ENCODE data around the gene DEDD2.

DEDD2 gene

GRCh38 chr19:42226886-42227285 is 9.4 kb upstream of the DEDD2 start:
- peak; percentile 13 for DNase-seq

DNA sequence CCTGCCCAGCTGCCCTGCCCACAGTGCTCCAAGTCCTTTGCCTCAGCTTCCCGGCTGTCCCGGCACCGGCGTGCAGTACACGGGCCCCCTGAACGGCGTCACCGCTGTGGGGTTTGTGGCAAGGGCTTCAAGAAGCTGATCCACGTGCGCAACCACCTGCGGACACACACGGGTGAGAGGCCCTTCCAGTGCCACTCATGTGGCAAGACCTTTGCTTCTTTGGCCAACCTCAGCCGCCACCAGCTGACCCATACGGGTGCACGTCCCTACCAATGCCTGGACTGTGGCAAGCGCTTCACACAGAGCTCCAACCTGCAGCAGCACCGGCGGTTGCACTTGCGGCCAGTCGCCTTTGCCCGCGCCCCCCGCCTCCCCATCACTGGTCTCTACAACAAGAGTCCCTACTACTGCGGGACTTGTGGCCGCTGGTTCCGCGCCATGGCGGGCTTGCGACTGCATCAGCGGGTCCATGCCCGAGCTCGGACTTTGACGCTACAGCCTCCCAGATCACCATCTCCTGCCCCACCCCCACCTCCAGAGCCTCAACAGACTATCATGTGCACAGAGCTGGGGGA is 8.3 kb upstream of the DEDD2 start:
- no peak for DNase-seq

- DNase-seq, result no peak
Observed at GRCh38 chr19:42224940-42225717, 7.7 kb upstream of the DEDD2 start.

DNA sequence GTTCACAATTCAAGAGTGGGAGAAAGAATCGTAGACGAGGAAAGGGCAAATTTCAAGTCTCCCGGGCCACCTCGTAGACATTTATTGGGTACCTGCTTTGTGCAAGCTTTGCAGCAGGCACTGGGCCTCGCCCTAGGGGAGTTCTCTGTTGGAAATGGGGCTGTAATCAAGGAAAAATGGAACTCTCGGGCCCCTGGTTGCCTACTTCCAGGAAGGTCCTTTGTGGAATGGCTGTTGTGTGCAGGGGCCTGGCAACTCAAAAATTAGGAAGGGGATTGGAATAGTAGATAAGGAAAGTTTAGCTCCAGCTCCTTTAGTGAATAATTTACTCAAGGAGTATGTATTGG is 3.2 kb upstream of the DEDD2 start:
- DNase-seq, result no peak

- DNase-seq, result peak; percentile 97
Observed at GRCh38 chr19:42219812-42220750, 2.6 kb upstream of the DEDD2 start, which contains the start of gene ZNF526. TSS of gene ZNF526 (plus strand) at chr19:42220312. CDS start at chr19:42224404, 4,092 bp downstream.

DNA sequence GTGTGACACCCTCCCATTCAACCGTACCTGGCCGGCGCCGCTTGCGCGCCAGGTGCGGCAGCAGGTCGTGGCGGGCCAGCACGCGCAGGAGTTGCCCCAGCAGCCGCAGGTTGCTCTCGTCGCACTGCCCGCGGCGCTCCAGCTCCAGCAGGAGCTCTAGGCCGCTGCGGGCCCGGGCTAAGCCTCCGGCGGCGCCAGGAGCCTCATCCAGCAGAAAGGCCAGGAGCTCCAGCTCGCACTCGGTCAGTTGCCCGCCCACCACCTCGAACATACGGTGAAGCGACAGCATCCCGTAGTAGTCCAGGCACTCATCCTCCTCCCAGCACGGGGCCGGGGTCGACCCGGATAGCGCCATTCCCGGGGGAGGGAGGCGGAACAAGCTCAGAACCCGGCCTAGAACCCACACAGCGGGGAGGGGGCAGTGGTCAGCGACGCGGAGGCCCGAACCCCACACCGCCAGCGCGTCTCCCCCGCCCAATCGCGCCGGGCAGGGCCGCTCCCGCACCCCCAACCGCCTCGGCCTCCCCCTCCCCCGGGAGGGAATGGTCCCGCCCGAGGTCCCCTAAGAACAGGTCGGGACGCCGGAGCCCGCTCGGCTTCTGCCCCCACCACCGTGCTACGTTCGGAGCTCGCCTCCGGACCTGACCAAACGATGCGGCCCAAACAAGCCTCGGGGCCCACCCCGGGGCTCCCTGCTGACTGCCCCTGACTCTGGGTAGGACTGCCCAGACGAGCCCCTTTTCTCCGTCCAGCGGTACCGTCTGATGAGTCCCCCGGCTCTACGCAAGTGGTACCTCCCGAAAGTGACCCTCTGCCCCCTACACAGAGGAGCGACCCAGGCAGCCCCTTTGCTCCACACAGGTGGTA is 591 bp downstream of the DEDD2 start:
- peak; percentile 20 for DNase-seq

GRCh38 chr19:42214810-42215485 is 2.5 kb downstream of the DEDD2 start:
- no peak for DNase-seq

DNA sequence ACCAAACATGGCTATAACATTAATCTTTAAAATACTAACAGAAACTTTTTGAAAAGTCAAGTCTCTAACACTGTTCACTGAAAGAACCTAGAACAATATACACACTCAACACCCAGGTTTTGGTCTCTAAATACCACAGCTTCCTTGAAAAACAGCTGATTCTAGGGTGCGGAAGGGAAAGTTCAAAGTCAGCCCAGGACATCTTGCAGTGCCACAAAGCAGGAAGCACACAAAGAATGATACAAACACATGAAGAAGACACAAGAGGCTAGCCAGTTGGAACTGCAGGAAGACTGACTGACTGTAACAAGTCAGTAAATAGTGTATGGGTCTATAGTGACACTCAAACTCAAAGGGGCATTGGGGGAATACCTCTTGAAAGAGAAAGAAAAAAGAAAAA is 4.6 kb downstream of the DEDD2 start:
- DNase-seq, result no peak

DNA sequence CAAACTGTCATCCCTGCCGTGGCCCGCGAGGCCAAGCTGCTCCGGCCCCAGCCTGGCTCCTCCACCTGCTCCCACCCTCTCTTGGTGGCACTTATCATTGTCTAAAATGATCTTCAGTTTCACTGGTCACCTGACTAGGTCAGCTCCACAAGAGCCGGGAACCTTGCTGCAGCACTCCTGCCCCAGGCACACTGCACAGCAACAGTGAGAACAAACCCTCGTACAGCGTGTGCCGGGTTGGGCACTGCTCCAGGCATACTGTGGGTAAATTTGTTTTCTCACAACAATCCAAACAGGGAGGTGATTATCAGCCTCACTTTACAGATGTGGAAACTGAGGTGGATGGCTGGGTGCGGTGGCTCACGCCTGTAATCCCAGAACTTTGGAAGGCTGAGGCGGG is 8.9 kb downstream of the DEDD2 start:
- DNase-seq, result no peak

- DNase-seq, result peak; percentile 71
Observed at GRCh38 chr19:42207767-42208271, 9.7 kb downstream of the DEDD2 start.

DNA sequence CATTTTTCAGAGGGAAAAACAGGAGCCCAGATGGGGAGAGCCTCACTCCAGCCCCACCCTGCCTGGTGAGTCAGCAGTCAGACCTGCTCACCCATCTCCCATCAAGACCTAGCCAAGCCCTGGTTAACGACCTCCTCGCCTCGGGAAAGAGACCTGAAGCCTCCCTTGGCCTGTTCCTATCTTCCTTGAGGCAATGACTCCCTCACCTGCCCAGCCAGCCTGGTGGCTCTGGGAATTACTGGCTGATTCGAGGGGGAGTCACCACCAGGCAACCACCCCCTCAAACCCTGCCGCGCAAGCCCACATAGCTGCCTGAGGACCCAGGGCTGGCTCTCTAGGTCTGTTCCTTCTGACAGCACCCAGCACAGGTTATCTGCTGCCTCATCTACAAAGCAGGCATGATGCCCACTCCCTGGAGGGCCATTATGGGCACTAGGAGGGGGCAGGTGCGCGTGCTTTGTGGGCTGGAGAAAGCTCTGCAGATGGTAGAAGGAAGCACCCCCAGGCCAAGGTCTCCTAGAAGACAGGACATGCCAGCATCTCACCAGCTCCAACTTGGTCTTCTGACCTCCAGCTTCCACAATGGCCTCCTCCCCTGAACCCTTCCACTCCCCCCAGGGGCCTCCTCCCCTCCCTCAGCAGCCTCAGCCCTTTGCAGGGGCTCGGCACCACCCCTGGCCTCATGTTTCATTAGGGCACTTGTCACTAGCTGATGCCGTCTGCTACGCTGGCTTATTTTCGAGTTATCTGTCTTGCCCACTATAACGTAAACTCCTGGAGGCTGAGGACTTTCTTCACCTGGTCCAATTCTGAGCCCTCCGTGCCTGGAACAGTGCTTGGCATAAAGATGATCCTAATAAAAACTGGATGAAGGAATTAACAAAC is 10.4 kb downstream of the DEDD2 start:
- DNase-seq, result no peak

DNA sequence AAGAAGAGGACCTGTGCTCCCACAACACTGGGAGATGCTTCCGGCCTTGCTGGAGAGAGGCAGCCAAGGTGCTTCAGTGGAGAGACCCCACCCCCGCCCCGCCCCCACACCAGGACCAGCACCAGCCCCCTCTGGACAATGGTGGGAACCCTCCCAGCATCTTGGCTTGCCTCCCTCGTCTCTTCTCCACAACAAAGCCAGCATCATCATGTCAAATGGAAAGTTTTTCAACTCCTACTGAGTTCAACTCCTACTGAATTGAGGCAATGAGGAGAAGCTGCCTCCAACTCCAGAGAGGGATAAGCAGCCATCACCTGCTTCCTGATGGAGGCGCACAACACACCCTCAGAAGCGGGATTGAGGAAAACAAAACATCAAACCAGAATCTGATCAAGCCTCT is 12.8 kb downstream of the DEDD2 start:
- no peak for DNase-seq

GRCh38 chr19:42203700-42204099 is 13.8 kb downstream of the DEDD2 start:
- DNase-seq, result no peak

DNA sequence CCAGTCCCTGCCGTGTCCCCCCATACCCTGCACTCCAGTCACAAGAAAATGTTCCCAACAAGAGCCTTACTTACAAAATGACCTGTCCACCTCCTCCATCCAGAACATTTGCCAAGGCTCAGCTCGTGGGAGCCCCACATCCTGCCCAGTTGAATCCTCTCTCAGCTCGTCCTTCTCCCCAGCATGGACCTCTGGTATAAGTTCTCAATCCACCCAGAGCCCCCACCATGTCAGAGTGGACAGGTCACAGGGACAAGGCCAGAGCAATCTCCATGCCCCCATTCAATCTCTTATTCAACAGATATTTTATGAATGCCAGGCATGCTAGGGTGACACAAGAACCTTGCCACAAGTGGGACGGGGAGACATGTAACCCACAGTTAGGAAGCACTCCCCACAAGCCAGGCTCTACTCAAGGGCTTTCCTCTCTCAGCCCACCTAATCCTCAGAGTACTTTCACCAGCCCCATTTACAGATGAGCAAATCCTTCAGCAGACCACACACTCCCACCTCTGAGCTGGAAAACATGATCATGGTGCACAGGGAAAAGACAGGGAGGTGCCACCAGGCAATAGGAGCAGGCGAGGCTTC is 15.1 kb downstream of the DEDD2 start:
- DNase-seq, result no peak

DNA sequence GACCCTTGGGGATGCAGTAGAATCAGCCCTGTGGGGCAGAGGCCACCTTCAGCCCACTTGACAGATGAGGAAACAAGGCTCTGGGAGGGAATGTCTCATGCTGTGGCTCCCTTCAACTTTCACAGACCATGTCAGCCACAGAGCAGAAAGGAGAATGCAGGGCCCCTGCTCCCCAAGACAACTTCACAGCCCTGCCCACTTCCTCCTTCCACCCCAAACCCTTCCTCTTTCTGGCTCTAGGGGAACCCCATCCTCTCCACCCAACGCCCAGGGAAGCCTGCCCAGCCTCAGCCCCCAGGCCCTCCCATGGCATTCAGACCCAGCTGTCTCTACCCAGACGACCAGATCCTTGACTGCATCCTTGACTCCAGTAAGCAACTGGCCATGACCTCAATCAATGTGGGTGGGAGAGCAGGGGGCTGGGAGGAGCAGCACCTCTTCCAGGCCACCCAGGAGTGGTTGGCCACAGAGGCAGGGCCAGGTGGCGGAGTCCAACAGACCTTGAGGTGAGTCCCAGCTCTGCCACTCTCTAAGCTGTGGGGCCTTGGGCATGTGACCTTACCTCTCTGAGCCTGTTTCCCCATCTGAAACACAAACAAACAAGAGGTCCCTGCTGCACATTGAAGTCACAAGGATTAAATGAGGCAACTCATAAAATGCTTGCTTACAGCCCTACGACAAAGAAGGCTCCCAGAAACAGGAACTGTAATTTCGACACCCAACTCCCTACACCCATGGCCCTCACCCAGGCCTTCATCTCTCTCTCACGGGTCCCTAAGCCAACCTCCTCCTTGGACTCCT is 15.8 kb downstream of the DEDD2 start:
- DNase-seq, result no peak

GRCh38 chr19:42200116-42200715 is 17.3 kb downstream of the DEDD2 start:
- no peak for DNase-seq

DNA sequence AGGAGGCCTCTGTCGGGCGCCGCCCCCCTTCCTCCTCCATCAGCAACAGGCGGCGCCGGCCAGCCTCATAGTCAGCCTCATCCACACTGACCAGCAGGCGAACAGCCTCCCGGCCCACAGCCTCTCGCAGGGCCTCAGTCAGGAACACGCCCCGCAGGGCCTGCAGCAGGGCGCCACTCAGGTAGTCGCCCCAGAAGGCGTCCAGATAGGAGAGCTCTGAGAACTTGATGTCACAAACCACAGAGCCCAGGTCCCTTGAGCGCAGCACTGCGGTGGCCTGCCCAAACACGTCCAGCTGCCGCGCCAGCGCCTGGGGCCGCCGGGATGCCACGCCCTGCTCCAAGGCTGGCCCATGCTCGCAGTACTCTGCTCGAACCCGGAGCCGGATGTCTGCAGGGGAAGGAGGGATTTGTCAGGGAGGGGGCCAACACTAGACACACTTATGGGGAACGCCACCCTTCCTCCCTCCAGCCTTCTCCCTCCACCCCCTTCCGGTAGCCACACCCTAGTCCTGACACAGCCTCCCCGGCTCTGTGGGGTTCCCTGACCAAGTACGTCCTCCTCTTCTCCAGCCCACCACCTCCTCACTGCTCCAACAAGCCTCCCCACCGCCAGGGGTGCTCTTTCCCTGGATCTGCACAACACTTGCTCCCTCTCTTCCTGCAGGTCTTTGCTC is 17.9 kb downstream of the DEDD2 start:
- DNase-seq, result no peak

Data from fibroblast of skin of scalp (primary cell).